ENCODE data around the gene HSPA1A. TPM values are rescaled to one million over a fixed set of nuclear protein-coding genes. Genes with fewer than 3 reads are reported as not detected.

The HSPA1A gene
- total RNA-seq, 2 experiments from 2014 or later: 0.22 to 2.2 TPM

GRCh38 chr6:31775633-31776484 is 39.5 kb upstream of the HSPA1A start:
- BruUV-seq (replicated peaks): no TSS peak
- no peak for DNase-seq (ENCODE audit: low spot score)
- ChIA-PET POLR2A (no interaction called here), CTCF (ENCODE audit: unreplicated experiment) (no interaction called here)
- no peaks in the 10 kb centered on the region for H3K9me2 ChIP-seq (ENCODE audit: insufficient read depth, low read length)
- intact Hi-C loops (cut with micrococcal nuclease; ENCODE audit: unreplicated experiment): no loop called here
- no peak overlapping the region for H3K4me2 ChIP-seq (ENCODE audit: low read length)
- no peaks in the 10 kb centered on the region for H3K4me1 ChIP-seq (ENCODE audit: insufficient read depth, low read length, poor library complexity, severe bottlenecking)
- peaks cover 33% of the 10 kb centered on the region for H3K36me3 ChIP-seq (ENCODE audit: insufficient read depth, low read length)
- TF ChIP-seq EZH2phosphoT487 (IDR thresholded peaks at IDR 0.05; ENCODE audit: borderline replicate concordance, low read depth, low read length): no peak
- TF ChIP-seq, protein P1, sequence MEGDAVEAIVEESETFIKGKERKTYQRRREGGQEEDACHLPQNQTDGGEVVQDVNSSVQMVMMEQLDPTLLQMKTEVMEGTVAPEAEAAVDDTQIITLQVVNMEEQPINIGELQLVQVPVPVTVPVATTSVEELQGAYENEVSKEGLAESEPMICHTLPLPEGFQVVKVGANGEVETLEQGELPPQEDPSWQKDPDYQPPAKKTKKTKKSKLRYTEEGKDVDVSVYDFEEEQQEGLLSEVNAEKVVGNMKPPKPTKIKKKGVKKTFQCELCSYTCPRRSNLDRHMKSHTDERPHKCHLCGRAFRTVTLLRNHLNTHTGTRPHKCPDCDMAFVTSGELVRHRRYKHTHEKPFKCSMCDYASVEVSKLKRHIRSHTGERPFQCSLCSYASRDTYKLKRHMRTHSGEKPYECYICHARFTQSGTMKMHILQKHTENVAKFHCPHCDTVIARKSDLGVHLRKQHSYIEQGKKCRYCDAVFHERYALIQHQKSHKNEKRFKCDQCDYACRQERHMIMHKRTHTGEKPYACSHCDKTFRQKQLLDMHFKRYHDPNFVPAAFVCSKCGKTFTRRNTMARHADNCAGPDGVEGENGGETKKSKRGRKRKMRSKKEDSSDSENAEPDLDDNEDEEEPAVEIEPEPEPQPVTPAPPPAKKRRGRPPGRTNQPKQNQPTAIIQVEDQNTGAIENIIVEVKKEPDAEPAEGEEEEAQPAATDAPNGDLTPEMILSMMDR (conservative IDR thresholded peaks at IDR 0.05; ENCODE audit: low read length): no peak
- no peak overlapping the region for H2AFZ ChIP-seq (ENCODE audit: low read length)
- H3K79me2 ChIP-seq (ENCODE audit: insufficient read depth, low read depth, low read length): no peaks in the 10 kb centered on the region
- H4K20me1 ChIP-seq (ENCODE audit: insufficient read depth, low read length): no peaks in the 10 kb centered on the region; the same call in 1 of the 2 replicates
- H3K4me3 ChIP-seq (ENCODE audit: low read depth, low read length, poor library complexity, severe bottlenecking): no peak overlapping the region
- H3K27ac ChIP-seq (ENCODE audit: low read depth, low read length, poor library complexity, severe bottlenecking): no peak overlapping the region
- no peaks in the 10 kb centered on the region for H3K9me3 ChIP-seq (ENCODE audit: low read length)

- Histone ChIP-seq H3K36me3 (ENCODE audit: insufficient read depth, low read length) (peaks cover 40% of the 10 kb centered on the region), H4K20me1 (ENCODE audit: insufficient read depth, low read length) (no peaks in the 10 kb centered on the region; the same call in 1 of the 2 replicates), H3K9me2 (ENCODE audit: insufficient read depth, low read length) (no peaks in the 10 kb centered on the region), H3K4me2 (ENCODE audit: low read length) (no peak overlapping the region), H3K4me3 (ENCODE audit: low read depth, low read length, poor library complexity, severe bottlenecking) (no peak overlapping the region), H3K79me2 (ENCODE audit: insufficient read depth, low read depth, low read length) (no peaks in the 10 kb centered on the region), H3K4me1 (ENCODE audit: insufficient read depth, low read length, poor library complexity, severe bottlenecking) (no peaks in the 10 kb centered on the region), H2AFZ (ENCODE audit: low read length) (no peak overlapping the region), H3K27ac (ENCODE audit: low read depth, low read length, poor library complexity, severe bottlenecking) (no peak overlapping the region), H3K9me3 (ENCODE audit: low read length) (no peaks in the 10 kb centered on the region)
- POLR2A ChIA-PET: no interaction called here
- BruUV-seq (replicated peaks): no TSS peak
- CTCF ChIA-PET (ENCODE audit: unreplicated experiment): no interaction called here
- DNase-seq (ENCODE audit: low spot score): no peak
- TF ChIP-seq, protein P1 (conservative IDR thresholded peaks at IDR 0.05; ENCODE audit: low read length): no peak
- no peak for TF ChIP-seq EZH2phosphoT487 (IDR thresholded peaks at IDR 0.05; ENCODE audit: borderline replicate concordance, low read depth, low read length)
- intact Hi-C loops (cut with micrococcal nuclease; ENCODE audit: unreplicated experiment): no loop called here
Measured at GRCh38 chr6:31776485-31776988, 38.8 kb upstream of the HSPA1A start.

Measured in OCI-LY7 (cell line).